ENCODE measurements around the gene MUC6. TPM values are rescaled to one million over a fixed set of nuclear protein-coding genes. Genes with fewer than 3 reads are reported as not detected.

Gene MUC6
- polyA plus RNA-seq, 1 of the 3 experiments (the other 2 are of a cell fraction), result not detected

DNA sequence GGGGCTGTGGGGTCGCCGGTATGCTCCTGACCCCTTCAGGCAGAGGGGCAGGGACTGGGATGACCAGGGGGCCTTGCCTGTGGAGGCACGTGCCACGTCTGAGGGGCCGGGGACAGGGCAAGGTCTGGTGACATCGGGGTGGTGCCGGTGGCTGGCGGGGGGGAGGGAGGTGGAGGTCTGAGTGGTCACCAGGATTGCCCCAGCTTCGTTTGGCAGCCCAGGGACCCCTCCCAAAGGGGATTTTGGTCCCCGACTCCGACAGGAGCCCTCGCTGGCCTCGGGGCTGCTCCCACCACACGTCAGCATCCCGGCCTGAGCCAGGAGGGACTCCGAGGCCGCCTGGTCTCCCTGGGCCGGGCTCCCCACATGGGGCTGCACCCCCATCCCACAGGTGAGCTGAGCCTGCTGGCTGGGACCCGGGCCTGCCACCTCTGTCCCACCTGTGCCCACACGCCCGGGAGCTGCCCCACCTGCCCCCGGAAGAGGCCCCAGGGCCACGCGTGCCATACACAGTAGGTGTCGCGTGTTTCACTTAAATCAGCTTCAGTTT, 1.1 kb upstream of the MUC6 start:
- Histone ChIP-seq H3K4me2 (no peak overlapping the region), H3K36me3 (replicated peaks in 1 of 2; ENCODE audit: control insufficient read depth in 1 of 2, insufficient read depth in 2 of 2, low read length in 1 of 2) (no peaks in the 10 kb centered on the region), H3F3A (replicated peaks; ENCODE audit: insufficient read depth) (no peaks in the 10 kb centered on the region), H3K27me3 (ENCODE audit: insufficient read depth) (no peaks in the 10 kb centered on the region), H2AFZ (ENCODE audit: low read depth) (no peak overlapping the region), H3K9me3 (no peaks in the 10 kb centered on the region), H3K4me1 (ENCODE audit: control insufficient read depth in 1 of 2, insufficient read depth in 2 of 2, low read depth in 1 of 2, low read length in 1 of 2) (peaks cover 0 to 7% of the 10 kb centered on the region in 2 experiments; a peak in 1 of 4 replicates), H3K4me3 (ENCODE audit: low read depth in 2 of 2, low read length in 1 of 2) (no peak overlapping the region), H3K9me2 (no peaks in the 10 kb centered on the region), H4K20me1 (ENCODE audit: insufficient read depth) (no peaks in the 10 kb centered on the region), H3K79me2 (ENCODE audit: insufficient read depth) (no peaks in the 10 kb centered on the region), H3K9ac (no peak overlapping the region), H3K27ac (ENCODE audit: low read depth in 2 of 2, low read length in 1 of 2) (no peak overlapping the region)
- TF ChIP-seq RXRA (IDR thresholded peaks at IDR 0.05; ENCODE audit: borderline replicate concordance, low read depth) (no peak), CHD2 (IDR thresholded peaks at IDR 0.05; ENCODE audit: low read length, partially characterized antibody) (no peak), SMC3 (IDR thresholded peaks at IDR 0.05; ENCODE audit: low read depth, low read length) (no peak), POLR2AphosphoS5 (IDR thresholded peaks at IDR 0.05; ENCODE audit: low read depth, low read length) (no peak), FOXM1 (IDR thresholded peaks at IDR 0.05; ENCODE audit: low read depth) (no peak), TEAD4 (IDR thresholded peaks at IDR 0.05; ENCODE audit: borderline replicate concordance, insufficient read depth) (no peak)
- TF ChIP-seq, protein P1, sequence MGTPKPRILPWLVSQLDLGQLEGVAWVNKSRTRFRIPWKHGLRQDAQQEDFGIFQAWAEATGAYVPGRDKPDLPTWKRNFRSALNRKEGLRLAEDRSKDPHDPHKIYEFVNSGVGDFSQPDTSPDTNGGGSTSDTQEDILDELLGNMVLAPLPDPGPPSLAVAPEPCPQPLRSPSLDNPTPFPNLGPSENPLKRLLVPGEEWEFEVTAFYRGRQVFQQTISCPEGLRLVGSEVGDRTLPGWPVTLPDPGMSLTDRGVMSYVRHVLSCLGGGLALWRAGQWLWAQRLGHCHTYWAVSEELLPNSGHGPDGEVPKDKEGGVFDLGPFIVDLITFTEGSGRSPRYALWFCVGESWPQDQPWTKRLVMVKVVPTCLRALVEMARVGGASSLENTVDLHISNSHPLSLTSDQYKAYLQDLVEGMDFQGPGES (IDR thresholded peaks at IDR 0.05; ENCODE audit: low read depth, low read length), result no peak
- TF ChIP-seq, protein P2, sequence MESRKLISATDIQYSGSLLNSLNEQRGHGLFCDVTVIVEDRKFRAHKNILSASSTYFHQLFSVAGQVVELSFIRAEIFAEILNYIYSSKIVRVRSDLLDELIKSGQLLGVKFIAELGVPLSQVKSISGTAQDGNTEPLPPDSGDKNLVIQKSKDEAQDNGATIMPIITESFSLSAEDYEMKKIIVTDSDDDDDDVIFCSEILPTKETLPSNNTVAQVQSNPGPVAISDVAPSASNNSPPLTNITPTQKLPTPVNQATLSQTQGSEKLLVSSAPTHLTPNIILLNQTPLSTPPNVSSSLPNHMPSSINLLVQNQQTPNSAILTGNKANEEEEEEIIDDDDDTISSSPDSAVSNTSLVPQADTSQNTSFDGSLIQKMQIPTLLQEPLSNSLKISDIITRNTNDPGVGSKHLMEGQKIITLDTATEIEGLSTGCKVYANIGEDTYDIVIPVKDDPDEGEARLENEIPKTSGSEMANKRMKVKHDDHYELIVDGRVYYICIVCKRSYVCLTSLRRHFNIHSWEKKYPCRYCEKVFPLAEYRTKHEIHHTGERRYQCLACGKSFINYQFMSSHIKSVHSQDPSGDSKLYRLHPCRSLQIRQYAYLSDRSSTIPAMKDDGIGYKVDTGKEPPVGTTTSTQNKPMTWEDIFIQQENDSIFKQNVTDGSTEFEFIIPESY (IDR thresholded peaks at IDR 0.05; ENCODE audit: borderline replicate concordance, low read depth), result no peak
- POLR2A ChIA-PET, result no interaction called here
- DNase-seq, result no peak
- 48% methylated on average over 18 of the region's 26 CpGs for WGBS (ENCODE audit: low lambda C conversion rate)
- CTCF ChIA-PET, result interaction anchor here (1.4 to 3.5 kb wide), 2 partner anchors 13 to 190 kb away, joined by 5 to 22 read pairs; no protein-coding TSS in a partner anchor

DNA sequence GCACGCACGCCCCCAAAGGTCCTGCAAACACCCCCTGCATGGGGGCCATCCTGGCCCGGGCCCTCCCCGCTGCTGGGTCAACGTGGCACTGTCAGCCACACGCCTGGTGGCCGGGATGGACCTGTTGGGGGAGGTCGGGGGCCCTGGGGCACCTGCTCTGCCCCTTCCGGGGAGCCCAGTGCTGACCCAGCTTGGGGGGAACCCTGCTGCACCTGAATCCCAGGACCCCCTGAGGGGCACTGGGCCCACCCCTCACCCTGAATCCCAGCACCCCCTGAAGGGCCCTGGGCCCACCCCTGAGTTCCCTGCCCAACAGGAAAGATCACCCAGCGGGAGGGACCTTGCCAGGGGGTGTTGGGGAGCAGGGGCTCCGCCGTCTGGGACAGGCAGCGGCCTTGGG, 413 bp upstream of the MUC6 start:
- Histone ChIP-seq H3K79me2 (ENCODE audit: insufficient read depth) (no peaks in the 10 kb centered on the region), H3K9me2 (no peaks in the 10 kb centered on the region), H3K9me3 (no peaks in the 10 kb centered on the region), H3F3A (replicated peaks; ENCODE audit: insufficient read depth) (no peaks in the 10 kb centered on the region), H3K4me2 (no peak overlapping the region), H3K4me1 (ENCODE audit: control insufficient read depth in 1 of 2, insufficient read depth in 2 of 2, low read depth in 1 of 2, low read length in 1 of 2) (peaks cover 0 to 5% of the 10 kb centered on the region in 2 experiments; a peak in 1 of 4 replicates), H3K9ac (no peak overlapping the region), H2AFZ (ENCODE audit: low read depth) (no peak overlapping the region), H3K36me3 (replicated peaks in 1 of 2; ENCODE audit: control insufficient read depth in 1 of 2, insufficient read depth in 2 of 2, low read length in 1 of 2) (no peaks in the 10 kb centered on the region), H4K20me1 (ENCODE audit: insufficient read depth) (no peaks in the 10 kb centered on the region), H3K27me3 (ENCODE audit: insufficient read depth) (no peaks in the 10 kb centered on the region), H3K27ac (ENCODE audit: low read depth in 2 of 2, low read length in 1 of 2) (no peak overlapping the region), H3K4me3 (ENCODE audit: low read depth in 2 of 2, low read length in 1 of 2) (no peak overlapping the region)
- CTCF ChIA-PET, result interaction anchor here (1.4 to 3.5 kb wide), 2 partner anchors 14 to 189 kb away, joined by 5 to 22 read pairs; no protein-coding TSS in a partner anchor
- POLR2A ChIA-PET, result interaction anchor here (0.6 kb wide), 1 partner anchor 231 kb away, joined by 5 read pairs; no protein-coding TSS in a partner anchor
- TF ChIP-seq RFX5 (IDR thresholded peaks at IDR 0.05; ENCODE audit: low read length) (no peak), MXI1 (IDR thresholded peaks at IDR 0.05; ENCODE audit: low read depth, low read length) (no peak), FOXJ3 (CRISPR knock-in tag; IDR thresholded peaks at IDR 0.05) (no peak), POLR2AphosphoS5 (IDR thresholded peaks at IDR 0.05; ENCODE audit: low read depth, low read length) (no peak), FOSL2 (IDR thresholded peaks at IDR 0.05; ENCODE audit: borderline replicate concordance, low read depth) (no peak), TCF12 (IDR thresholded peaks at IDR 0.05) (no peak), TAF1 (IDR thresholded peaks at IDR 0.05; ENCODE audit: borderline replicate concordance, low read depth, low read length) (no peak), RAD21 (IDR thresholded peaks at IDR 0.05; ENCODE audit: low read length) (no peak), FOXM1 (IDR thresholded peaks at IDR 0.05; ENCODE audit: low read depth) (no peak), GABPA (IDR thresholded peaks at IDR 0.05; ENCODE audit: low read depth) (no peak)
- TF ChIP-seq, protein P3, sequence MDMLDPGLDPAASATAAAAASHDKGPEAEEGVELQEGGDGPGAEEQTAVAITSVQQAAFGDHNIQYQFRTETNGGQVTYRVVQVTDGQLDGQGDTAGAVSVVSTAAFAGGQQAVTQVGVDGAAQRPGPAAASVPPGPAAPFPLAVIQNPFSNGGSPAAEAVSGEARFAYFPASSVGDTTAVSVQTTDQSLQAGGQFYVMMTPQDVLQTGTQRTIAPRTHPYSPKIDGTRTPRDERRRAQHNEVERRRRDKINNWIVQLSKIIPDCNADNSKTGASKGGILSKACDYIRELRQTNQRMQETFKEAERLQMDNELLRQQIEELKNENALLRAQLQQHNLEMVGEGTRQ (IDR thresholded peaks at IDR 0.05; ENCODE audit: borderline replicate concordance, low read depth, low read length), result no peak
- TF ChIP-seq, protein P4, sequence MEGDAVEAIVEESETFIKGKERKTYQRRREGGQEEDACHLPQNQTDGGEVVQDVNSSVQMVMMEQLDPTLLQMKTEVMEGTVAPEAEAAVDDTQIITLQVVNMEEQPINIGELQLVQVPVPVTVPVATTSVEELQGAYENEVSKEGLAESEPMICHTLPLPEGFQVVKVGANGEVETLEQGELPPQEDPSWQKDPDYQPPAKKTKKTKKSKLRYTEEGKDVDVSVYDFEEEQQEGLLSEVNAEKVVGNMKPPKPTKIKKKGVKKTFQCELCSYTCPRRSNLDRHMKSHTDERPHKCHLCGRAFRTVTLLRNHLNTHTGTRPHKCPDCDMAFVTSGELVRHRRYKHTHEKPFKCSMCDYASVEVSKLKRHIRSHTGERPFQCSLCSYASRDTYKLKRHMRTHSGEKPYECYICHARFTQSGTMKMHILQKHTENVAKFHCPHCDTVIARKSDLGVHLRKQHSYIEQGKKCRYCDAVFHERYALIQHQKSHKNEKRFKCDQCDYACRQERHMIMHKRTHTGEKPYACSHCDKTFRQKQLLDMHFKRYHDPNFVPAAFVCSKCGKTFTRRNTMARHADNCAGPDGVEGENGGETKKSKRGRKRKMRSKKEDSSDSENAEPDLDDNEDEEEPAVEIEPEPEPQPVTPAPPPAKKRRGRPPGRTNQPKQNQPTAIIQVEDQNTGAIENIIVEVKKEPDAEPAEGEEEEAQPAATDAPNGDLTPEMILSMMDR (IDR thresholded peaks at IDR 0.05), result no peak
- TF ChIP-seq, protein P1 (IDR thresholded peaks at IDR 0.05; ENCODE audit: low read depth, low read length), result no peak
- DNase-seq, result no peak
- WGBS (ENCODE audit: low lambda C conversion rate), result 100% methylated on average over 1 of the region's 13 CpGs

Data from SK-N-SH (cell line).